ENCODE results near the gene DRC7. TPM values are rescaled to one million over a fixed set of nuclear protein-coding genes. Genes with fewer than 3 reads are reported as not detected.

Gene DRC7
- total RNA-seq, 1 experiment from 2014 or later, result 0.72 TPM

- H2AK5ac ChIP-seq (ENCODE audit: insufficient read length, low read length), result no peak overlapping the region
- no peak overlapping the region for H3K56ac ChIP-seq (ENCODE audit: insufficient read length, low read depth, low read length)
- H2BK15ac ChIP-seq (ENCODE audit: low read depth, low read length), result no peak overlapping the region
- no peak for DNase-seq
- Mint-ChIP-seq H3K4me3 (no peak overlapping the region), H3K27ac (peak overlapping the region in 1 of 3 experiments; percentile 82; a peak in 1 of 7 replicates), H3K27me3 (ENCODE audit: low read depth) (peaks cover 6% of the 10 kb centered on the region), H3K9me3 (no peaks in the 10 kb centered on the region), H3K4me1 (peaks cover 3 to 25% of the 10 kb centered on the region in 2 experiments; a peak in 3 of 4 replicates), H3K36me3 (ENCODE audit: insufficient read depth in 1 of 3, low read depth in 3 of 3) (no peaks in the 10 kb centered on the region)
- no peak overlapping the region for H3T11ph ChIP-seq (ENCODE audit: low read length)
- H2BK12ac ChIP-seq (ENCODE audit: insufficient read length, low read depth, low read length), result no peak overlapping the region
- no peak for TF ChIP-seq CTCF (conservative IDR thresholded peaks at IDR 0.05)
- no peak overlapping the region for H2BK120ac ChIP-seq (ENCODE audit: low read depth, low read length, poor library complexity, severe bottlenecking)
- no peak overlapping the region for H3K18ac ChIP-seq (ENCODE audit: insufficient read length, low read depth, low read length)
- no peak overlapping the region for H4K5ac ChIP-seq (ENCODE audit: insufficient read length, low read depth, low read length)
- no peak overlapping the region for H3K9ac ChIP-seq (ENCODE audit: extremely low read depth, insufficient read length, low read length)
- no peak overlapping the region for H4K91ac ChIP-seq (ENCODE audit: insufficient read length, low read depth, low read length)
- no peak overlapping the region for H4K8ac ChIP-seq (replicated peaks; ENCODE audit: insufficient read length, low read depth, low read length)
- H3K4me2 ChIP-seq (ENCODE audit: insufficient read depth, insufficient read length, low read length), result no peak overlapping the region
- H3K9me3 ChIP-seq (ENCODE audit: control insufficient read depth, low read depth, low read length), result no peaks in the 10 kb centered on the region
- no peaks in the 10 kb centered on the region for H4K20me1 ChIP-seq (ENCODE audit: control insufficient read depth, insufficient read depth, insufficient read length)
- no peak overlapping the region for H3K27ac ChIP-seq (ENCODE audit: insufficient read length, low read depth, low read length)
- no peak overlapping the region for H2BK5ac ChIP-seq (ENCODE audit: insufficient read length, low read length)
- no peaks in the 10 kb centered on the region for H3K79me2 ChIP-seq (ENCODE audit: insufficient read depth, low read length)
- no peak overlapping the region for H3K4ac ChIP-seq (ENCODE audit: low read depth, low read length)
- no peaks in the 10 kb centered on the region for H3K27me3 ChIP-seq (ENCODE audit: insufficient read depth, low read length)
- H3K14ac ChIP-seq (ENCODE audit: insufficient read depth, low read length), result no peak overlapping the region
- H3K23me2 ChIP-seq (ENCODE audit: insufficient read length, low read depth, low read length, poor library complexity, severe bottlenecking), result no peaks in the 10 kb centered on the region
- H3K79me1 ChIP-seq (ENCODE audit: insufficient read depth, low read depth, low read length, poor library complexity, severe bottlenecking), result no peaks in the 10 kb centered on the region
- H3K4me1 ChIP-seq (ENCODE audit: insufficient read depth, low read length), result no peaks in the 10 kb centered on the region
- no peak overlapping the region for H2AFZ ChIP-seq (ENCODE audit: low read length)
- no CpG with 5 or more reads among the region's 3 CpGs for WGBS (ENCODE audit: extremely low coverage, insufficient read length, low lambda C conversion rate)
- no peak overlapping the region for H3K23ac ChIP-seq (ENCODE audit: insufficient read length, low read depth, low read length)
- no peak overlapping the region for H2BK20ac ChIP-seq (ENCODE audit: low read depth, low read length, poor library complexity, severe bottlenecking)
Observed at GRCh38 chr16:57687363-57687929, 7.2 kb upstream of the DRC7 start.
